WI38 (cell line): Measurements from ENCODE around the gene PES1.

Source experiments
- H3K4me3 ChIP-seq: 2 replicates; pipeline ENCODE4 v1.5.1; 2011; ENCODE audit warnings: low read depth, mild to moderate bottlenecking, control low read depth, low read length
- TF ChIP-seq, protein P1 (sequence below): IDR thresholded peaks from 2 replicates; pipeline ENCODE4 v1.5.1; 2012; ENCODE audit warnings: low read depth, mild to moderate bottlenecking, control low read depth, low read length

PES1 gene

GRCh38 chr22:30607300-30607930 is 15.7 kb upstream of the PES1 start:
- TF ChIP-seq, protein P1, sequence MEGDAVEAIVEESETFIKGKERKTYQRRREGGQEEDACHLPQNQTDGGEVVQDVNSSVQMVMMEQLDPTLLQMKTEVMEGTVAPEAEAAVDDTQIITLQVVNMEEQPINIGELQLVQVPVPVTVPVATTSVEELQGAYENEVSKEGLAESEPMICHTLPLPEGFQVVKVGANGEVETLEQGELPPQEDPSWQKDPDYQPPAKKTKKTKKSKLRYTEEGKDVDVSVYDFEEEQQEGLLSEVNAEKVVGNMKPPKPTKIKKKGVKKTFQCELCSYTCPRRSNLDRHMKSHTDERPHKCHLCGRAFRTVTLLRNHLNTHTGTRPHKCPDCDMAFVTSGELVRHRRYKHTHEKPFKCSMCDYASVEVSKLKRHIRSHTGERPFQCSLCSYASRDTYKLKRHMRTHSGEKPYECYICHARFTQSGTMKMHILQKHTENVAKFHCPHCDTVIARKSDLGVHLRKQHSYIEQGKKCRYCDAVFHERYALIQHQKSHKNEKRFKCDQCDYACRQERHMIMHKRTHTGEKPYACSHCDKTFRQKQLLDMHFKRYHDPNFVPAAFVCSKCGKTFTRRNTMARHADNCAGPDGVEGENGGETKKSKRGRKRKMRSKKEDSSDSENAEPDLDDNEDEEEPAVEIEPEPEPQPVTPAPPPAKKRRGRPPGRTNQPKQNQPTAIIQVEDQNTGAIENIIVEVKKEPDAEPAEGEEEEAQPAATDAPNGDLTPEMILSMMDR = no peak
- peak overlapping the region; percentile 51 for H3K4me3 ChIP-seq

DNA sequence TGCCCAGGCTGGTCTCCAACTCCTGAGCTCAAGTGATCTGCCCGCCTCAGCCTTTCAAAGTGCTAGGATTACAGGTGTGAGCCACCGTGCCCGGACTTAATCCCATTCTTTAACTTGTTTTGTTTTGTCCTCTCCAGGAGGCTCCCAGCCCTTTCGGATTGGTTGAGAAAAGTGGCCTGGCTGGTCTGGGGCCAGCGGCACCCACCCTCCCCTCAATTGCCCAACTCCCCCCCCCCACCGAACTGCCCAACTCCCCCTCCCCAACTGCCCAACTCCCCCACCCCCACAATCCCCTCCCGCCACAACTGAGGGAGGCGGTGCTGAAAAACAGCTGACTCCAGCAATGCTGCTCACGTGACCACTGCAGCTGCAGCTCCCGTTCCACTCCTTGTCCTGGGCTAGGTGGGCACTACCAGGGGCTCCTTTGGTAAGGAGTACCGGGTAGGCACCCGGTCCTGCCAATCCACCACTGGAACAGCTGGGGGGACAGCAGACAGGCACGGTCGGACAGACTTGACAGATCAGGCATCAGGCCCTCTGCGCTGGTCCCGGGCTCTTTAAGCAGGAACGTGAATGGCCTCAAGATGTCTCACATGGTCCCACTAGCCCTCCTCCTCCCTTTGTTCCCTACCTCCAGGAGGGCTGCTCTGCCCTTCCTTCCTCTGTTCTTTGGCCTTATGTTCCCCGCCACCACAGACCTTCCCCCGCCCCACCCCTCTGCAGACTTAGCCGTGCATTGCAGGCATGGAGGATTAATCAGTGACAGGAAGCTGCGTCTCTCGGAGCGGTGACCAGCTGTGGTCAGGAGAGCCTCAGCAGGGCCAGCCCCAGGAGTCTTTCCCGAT is 15.0 kb upstream of the PES1 start, which contains the start of gene TCN2:
TSS of gene TCN2 (plus strand) at position 720 of the 845 bp plus-strand sequence. CDS start 158 bp downstream, outside the sequence.
- H3K4me3 ChIP-seq = peak within 1 kb of the TSS; percentile 51
- TF ChIP-seq, protein P1 = no peak

DNA sequence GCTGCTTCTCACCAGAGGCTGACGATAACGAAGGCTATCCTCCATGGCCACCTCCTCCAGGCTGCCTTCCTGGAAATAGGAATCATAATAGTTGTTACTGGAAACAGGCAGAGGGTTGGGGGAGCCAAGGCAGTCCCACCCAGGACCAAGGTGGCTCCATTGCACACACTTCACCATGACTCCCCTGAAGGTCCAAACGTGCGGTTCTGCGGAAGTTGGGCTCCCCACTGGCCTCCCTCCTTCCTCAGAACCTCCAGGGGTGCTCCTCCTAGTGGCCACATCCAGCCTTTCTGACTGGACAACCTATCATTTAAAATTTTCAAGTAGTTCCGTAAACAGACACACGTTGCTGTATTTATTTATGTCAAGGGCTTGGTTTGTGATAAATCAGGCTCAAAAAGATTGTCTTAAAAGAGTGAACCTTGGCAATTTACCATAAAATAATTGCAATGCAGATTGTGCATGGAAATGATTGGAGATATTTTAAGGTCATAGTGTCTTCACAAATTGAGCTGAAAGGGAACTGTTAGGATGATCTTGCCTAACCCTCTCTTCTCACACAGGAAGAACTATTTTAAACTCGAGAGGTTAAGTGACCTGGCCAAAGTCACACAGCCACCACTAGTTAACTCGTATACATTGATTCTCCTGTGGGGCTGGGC is 13.9 kb upstream of the PES1 start:
- H3K4me3 ChIP-seq = no peak overlapping the region
- TF ChIP-seq, protein P1 = peak; percentile 71

- no peak overlapping the region for H3K4me3 ChIP-seq
- TF ChIP-seq, protein P1 = no peak
Measured at GRCh38 chr22:30604723-30605122, 13.0 kb upstream of the PES1 start.

DNA sequence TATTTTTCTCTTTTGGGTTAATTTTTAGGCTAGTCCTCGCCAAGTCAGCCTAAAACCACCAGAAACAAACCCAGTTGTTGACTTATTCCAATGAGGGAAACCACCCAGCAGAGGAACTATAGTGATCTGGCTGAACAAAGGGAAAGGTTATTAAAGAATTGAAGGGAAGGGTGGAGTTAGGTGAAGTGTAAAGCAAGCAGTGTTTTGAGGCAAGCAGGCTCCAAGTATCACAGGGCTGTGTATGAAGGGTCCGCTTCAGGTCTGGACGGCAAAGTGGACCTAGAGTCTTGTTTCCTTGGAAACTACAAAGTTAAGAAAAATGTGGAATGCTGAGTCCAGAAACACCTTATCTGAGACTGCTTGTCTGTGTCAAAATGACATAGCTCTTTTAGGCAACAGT is 12.1 kb upstream of the PES1 start:
- H3K4me3 ChIP-seq = no peak overlapping the region
- TF ChIP-seq, protein P1 = no peak

- no peak overlapping the region for H3K4me3 ChIP-seq
- TF ChIP-seq, protein P1 = peak; percentile 25; the same call in 1 of the 2 replicates
Measured at GRCh38 chr22:30602049-30602448, 10.3 kb upstream of the PES1 start.

DNA sequence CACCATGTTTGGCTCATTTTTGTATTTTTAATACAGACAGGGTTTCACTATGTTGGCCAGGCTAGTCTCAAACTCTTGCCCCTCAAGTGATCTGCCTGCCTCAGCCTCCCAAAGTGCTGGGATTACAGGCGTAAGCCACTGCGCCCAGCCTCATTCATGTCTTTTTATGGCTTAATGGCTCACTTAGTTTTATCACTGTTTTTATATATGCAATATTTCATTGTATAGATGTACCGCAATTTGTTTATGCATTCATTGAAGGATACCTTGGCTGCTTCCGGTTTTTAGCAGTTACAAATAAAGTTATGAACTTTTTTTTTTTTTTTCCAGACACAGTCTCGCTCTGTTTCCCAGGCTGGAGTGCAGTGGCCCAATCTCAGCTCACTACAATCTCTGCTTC is 9.8 kb upstream of the PES1 start:
- H3K4me3 ChIP-seq = no peak overlapping the region
- TF ChIP-seq, protein P1 = no peak
